M059J (cell line): Measurements from ENCODE around the gene ROBO4. TPM values are rescaled to one million over a fixed set of nuclear protein-coding genes. Genes with fewer than 3 reads are reported as not detected.

Experiments
- DNase-seq: peaks from one replicate; pipeline ENCODE4 v3.0.0-alpha.2; 2012; ENCODE audit warnings: low read depth
- total RNA-seq: library from RNA; depleted of rRNA; stranded (reverse); fragments of >200 nt; shearing (Covaris generic); gene quantifications from 2 replicates; pipeline ENCODE4 v1.2.3, GENCODE V29; 2014

Gene ROBO4
- total RNA-seq, 1 experiment from 2014 or later, result 0.99 TPM

- DNase-seq, result no peak
These were observed 22.2 kb upstream of the ROBO4 start for GRCh38 chr11:124919898-124920297.

- DNase-seq, result no peak
These were observed 21.3 kb upstream of the ROBO4 start, which contains the start of gene HEPN1 for GRCh38 chr11:124918950-124919349. Gene HEPN1, plus strand, starts transcription at chr11:124919250.

- no peak for DNase-seq
These were observed 19.5 kb upstream of the ROBO4 start for GRCh38 chr11:124917115-124917637.

DNA sequence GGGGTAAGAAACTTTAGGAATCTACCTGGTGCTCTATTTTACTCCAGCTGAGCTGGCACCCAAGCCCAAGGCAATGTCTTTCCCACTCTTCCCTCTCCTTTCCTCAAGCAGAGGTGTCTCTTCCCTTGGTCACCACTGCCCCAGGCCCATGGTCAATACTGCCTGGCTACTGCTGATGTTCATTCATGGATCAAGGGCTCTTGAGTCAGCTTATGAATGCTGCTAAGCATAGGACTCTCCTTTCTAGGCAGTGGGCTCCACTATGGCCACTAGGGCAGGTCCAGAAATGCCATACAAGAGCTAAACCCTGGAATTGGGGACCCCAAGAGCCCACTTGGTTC is 18.7 kb upstream of the ROBO4 start:
- DNase-seq, result no peak

GRCh38 chr11:124915541-124916369 is 18.1 kb upstream of the ROBO4 start:
- peak; percentile 58 for DNase-seq

DNA sequence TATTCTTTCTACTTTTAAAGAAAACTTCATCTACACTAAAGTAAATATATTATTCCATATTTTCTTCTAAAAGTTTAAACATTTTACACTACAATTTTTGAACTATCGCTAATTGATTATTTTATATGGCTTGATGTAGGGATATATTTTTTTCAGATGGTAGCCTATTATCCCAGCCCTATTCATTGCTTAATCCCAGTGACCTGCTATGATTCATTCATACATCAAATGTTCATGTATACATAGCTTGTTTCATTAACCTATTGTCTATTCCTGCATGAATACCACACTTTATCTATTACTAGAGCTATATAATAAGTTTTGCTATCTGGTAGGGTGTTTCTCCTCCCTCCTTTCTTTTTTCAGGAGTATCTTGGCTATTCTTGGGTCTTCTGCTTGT is 5.0 kb upstream of the ROBO4 start:
- DNase-seq, result no peak

DNA sequence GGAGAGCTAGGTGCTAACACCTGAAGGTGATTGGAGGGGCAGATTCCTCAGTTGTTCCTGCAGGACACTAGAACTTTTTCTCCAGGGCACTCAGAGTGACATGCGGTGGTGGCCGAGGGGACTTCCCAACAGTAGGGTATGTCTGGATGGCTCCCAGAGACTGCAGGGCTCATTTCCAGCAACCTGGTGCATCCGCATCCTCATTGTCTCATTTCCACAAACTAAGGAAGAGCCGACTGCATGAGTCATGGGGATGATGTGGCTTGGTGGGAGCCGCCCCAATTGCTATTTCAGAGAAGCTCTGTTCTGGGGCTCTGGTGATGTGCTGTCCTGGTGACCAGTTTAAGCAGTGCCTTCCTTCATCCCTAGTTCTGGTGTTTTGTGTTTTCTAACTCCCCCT is 2.8 kb upstream of the ROBO4 start:
- DNase-seq, result peak; percentile 92

- DNase-seq, result peak; percentile 36
These were observed 1.9 kb upstream of the ROBO4 start for GRCh38 chr11:124899383-124900145.

DNA sequence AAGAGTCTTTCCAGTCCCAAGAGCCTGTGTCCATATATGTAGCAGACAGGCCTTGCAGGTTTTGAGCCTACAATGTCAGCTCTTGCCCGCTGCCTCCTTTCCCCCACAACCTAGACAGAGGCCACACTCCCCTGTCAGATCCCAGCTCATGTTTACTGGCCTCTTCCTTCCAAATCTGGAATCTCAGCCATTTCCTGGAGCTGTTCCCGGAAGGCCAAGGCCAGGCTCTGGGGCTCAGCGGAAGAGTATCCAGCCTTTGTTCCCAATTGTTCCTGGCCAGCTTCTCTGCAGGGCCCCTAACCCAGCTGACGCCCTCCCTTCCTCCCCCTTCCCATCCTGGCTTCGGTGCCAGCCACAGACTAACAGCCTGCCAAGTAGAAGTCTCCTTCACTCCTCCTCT is 1.0 kb upstream of the ROBO4 start:
- DNase-seq, result no peak

GRCh38 chr11:124898263-124898680 is 607 bp upstream of the ROBO4 start:
- peak; percentile 96 for DNase-seq

DNA sequence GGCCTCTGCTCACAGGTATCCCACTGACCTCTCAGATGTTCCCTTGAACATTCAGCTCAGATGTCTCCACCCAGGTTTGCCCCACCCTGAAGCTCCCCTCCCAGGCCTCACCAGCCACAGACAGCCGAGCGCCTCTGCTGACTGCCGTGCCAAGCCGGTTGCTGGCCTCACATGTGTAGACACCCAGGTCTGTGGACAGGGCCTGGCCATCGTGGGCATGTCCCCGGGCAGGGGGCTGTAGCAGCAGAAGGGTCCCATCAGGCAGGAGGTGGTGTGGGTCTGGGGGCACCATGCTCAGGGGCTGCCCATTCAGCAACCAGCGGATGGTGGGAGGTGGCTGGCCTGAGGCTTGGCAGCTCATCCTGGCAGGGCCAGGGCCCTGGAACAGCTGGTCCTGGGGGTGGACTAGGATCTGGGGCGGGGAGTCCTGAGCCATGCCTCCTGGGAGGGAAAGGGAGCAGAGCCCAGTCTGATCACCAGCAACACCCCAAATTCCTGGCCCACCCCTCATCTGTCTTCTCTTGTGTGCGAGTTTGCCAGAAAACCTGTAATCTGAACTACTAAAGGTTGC is 759 bp downstream of the ROBO4 start:
- peak; percentile 56 for DNase-seq

GRCh38 chr11:124896071-124896750 is 1.5 kb downstream of the ROBO4 start:
- peak; percentile 88 for DNase-seq

DNA sequence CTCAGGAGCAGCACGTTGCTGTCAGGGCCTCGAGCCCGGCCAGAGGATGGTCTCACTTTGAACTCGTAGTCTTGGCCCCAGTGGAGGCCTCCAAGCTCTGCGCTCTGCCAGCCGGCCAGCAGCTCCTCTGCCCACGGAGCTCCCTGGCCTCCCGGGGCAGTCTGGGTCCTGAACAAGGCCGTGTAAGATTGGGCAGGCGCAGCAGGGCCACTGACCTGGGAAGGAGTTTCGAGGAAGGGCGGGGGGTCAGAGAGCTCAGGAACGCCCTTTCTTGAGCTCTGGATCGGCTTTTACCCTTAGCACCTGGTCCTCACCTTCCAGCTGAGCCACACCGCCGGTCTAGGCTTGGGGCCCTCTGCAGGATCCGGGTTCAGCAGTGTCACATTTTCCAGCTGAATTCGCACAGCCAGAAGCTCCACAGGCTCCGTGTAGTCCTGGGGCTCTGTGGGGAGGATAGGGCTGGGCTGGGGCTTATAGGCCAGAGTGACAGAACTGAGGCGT is 2.1 kb downstream of the ROBO4 start:
- DNase-seq, result no peak

- peak; percentile 28 for DNase-seq
These were observed 2.8 kb downstream of the ROBO4 start for GRCh38 chr11:124894606-124895430.

- no peak for DNase-seq
These were observed 3.8 kb downstream of the ROBO4 start for GRCh38 chr11:124893781-124894401.

GRCh38 chr11:124892750-124893454 is 4.8 kb downstream of the ROBO4 start:
- DNase-seq, result no peak

DNA sequence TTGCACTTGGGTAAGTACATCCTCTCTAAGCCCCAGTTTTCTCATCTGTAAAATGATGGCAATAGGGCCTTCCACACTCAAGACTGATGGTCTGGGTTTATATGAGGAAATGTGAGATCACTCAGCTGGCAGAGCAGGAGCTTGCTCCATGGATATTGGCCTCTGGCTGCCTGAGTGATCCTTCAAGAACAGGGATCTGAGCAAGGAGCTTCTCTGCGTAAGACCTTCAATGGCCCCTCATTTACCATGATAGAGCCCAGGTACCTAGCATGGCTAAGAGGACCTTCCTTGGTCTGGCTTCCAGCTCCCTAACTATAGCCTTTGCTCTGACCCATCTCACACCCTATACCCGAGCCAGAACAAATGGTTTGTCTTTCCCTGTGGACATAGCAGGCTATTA is 5.5 kb downstream of the ROBO4 start:
- DNase-seq, result no peak

GRCh38 chr11:124891373-124891861 is 6.2 kb downstream of the ROBO4 start:
- DNase-seq, result no peak

DNA sequence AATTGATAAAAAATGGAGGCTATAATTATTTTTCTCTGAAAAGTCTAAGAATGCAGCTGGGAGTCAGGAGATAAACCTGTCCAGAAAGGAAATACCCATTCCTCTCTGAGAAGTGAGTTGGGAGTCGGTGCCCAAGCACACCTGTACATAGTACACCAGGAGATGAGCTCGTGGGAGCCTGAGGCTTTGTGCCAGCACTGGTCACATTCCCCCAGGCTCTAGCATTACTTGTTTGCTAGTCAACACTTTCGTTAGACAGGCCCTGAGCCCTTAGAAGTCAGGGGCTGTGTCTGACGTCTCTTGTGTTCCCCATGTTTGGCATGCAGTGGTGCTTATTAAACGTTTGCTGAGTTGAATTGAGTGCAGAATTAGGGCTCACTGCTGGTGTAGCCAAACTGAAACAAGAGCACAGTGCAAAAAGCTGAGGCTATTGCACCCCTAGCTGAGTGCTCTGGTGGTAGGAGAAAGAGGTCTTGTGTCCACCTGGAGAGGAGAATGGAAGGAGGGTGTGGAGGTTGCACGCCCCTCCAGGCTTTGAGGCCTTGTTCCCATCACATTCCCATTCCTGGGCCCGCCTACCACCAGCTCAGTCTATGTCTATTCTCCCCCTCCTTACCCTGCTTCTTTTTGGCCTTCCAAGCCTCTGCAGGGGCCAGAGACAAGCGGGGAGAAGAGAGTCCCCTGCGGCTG is 6.8 kb downstream of the ROBO4 start:
- no peak for DNase-seq
